K562 (cell line): Measurements from ENCODE around the gene RASSF7. TPM values are rescaled to one million over a fixed set of nuclear protein-coding genes. Genes with fewer than 3 reads are reported as not detected.
A peak's percentile ranks its signal among the peaks of the same experiment; 100 is the strongest.

Experiments
- ATF1 ChIP-seq, 2 experiments: fragments of 450-650 bp in 1 of 2; IDR thresholded peaks; 2 replicates each; pipeline ENCODE4 v1.6.1; 2016; ENCODE audit warnings: missing compliant biosample characterization in 1 of 2, missing genetic modification characterization in 1 of 2
- CBX8 ChIP-seq: fragments of 200-600 bp; sonication (generic); IDR thresholded peaks from 2 replicates; pipeline ENCODE4 v1.6.1; 2012; ENCODE audit warnings: borderline replicate concordance, mixed run types, low read depth, mild to moderate bottlenecking, moderate library complexity, mixed read lengths, low read length, control low read depth, inconsistent platforms; ENCODE audit not compliant: poor library complexity, severe bottlenecking; ENCODE audit errors: extremely low read depth
- E2F5 ChIP-seq: sonication (generic); formaldehyde crosslinking; IDR thresholded peaks from 2 replicates; pipeline ENCODE4 v1.8.0; 2022; ENCODE audit warnings: mild to moderate bottlenecking, missing genetic modification reagents
- IFI16 ChIP-seq: fragments of 250-450 bp; sonication (Bioruptor Pico); IDR thresholded peaks from 2 replicates; pipeline ENCODE4 v2.1.2; 2022; ENCODE audit warnings: mild to moderate bottlenecking, inconsistent platforms
- KAT8 ChIP-seq: fragments of 450-650 bp; IDR thresholded peaks from 2 replicates; pipeline ENCODE4 v1.6.1; 2016; ENCODE audit warnings: low read depth, mild to moderate bottlenecking
- KLF1 ChIP-seq: fragments of 450-650 bp; IDR thresholded peaks from 2 replicates; pipeline ENCODE4 v1.6.1; 2016; ENCODE audit warnings: missing genetic modification characterization, missing compliant biosample characterization
- MAX ChIP-seq: sonication (generic); formaldehyde crosslinking; IDR thresholded peaks from 2 replicates; pipeline ENCODE4 v1.9.0; 2022; ENCODE audit warnings: mild to moderate bottlenecking, missing genetic modification reagents
- PHF21A ChIP-seq: fragments of 450-650 bp; IDR thresholded peaks from 2 replicates; pipeline ENCODE4 v1.6.1; 2017; ENCODE audit warnings: low read depth, borderline replicate concordance
- POLR2AphosphoS2 ChIP-seq: IDR thresholded peaks from 2 replicates; pipeline ENCODE4 v1.6.1; 2012; ENCODE audit warnings: low read length, improper control_type of control experiment
- RBM39 ChIP-seq: fragments of 200-400 bp; formaldehyde crosslinking; optimal IDR thresholded peaks from 2 replicates; pipeline ENCODE3; 2018; ENCODE audit warnings: low read depth, low read length
- SRSF3 ChIP-seq: fragments of 200-400 bp; formaldehyde crosslinking; IDR thresholded peaks from 2 replicates; pipeline ENCODE4 v1.6.1; 2016; ENCODE audit warnings: mild to moderate bottlenecking, low read length, moderate library complexity; ENCODE audit not compliant: insufficient read depth
- SRSF9 ChIP-seq: fragments of 200-400 bp; formaldehyde crosslinking; IDR thresholded peaks from 2 replicates; pipeline ENCODE4 v1.6.1; 2017; ENCODE audit warnings: low read depth, low read length, borderline replicate concordance
- TAF1 ChIP-seq: IDR thresholded peaks from 2 replicates; pipeline ENCODE4 v1.6.1; 2011; ENCODE audit warnings: mild to moderate bottlenecking, low read length, moderate library complexity; ENCODE audit not compliant: insufficient read depth, control insufficient read depth, severe bottlenecking; ENCODE audit errors: extremely low read depth
- TBL1XR1 ChIP-seq, 2 experiments: IDR thresholded peaks; 2 replicates each; pipeline ENCODE4 v1.6.1; 2012; ENCODE audit warnings: improper control_type of control experiment in 2 of 2, low read length in 2 of 2, mild to moderate bottlenecking in 1 of 2
- TBP ChIP-seq: optimal IDR thresholded peaks from 2 replicates; pipeline ENCODE3; 2011; ENCODE audit warnings: low read depth, low read length, improper control_type of control experiment
- ZBTB40 ChIP-seq, 2 experiments: fragments of 450-650 bp in 1 of 2; sonication (generic) in 1 of 2; formaldehyde crosslinking in 1 of 2; IDR thresholded peaks; 2 replicates each; pipeline versions ENCODE4 v1.7.1 to v1.9.0; 2016 to 2022; ENCODE audit warnings: inconsistent platforms in 1 of 2, mild to moderate bottlenecking in 1 of 2, missing genetic modification reagents in 1 of 2
- ZNF408 ChIP-seq: fragments of 250-450 bp; sonication (Bioruptor Pico); IDR thresholded peaks from 2 replicates; pipeline ENCODE4 v1.4.0; 2020; ENCODE audit warnings: low read depth, mild to moderate bottlenecking, moderate library complexity
- polyA plus RNA-seq, 8 experiments: library from polyadenylated mRNA; depleted of rRNA in 4 of 8; stranded (reverse) in 5 of 8; unstranded in 3 of 8; fragments of >200 nt; fragmentation: Nextera tagmentation in 2 of 8; fragmentation: Illumina TruSeq in 1 of 8; extraction: Ambion mirVana in 2 of 8; extraction: Trizol in 1 of 8; gene quantifications; 2 replicates each; pipeline versions ENCODE4 v1.2.1 to v1.2.3, GENCODE V29; 2011 to 2014; ENCODE audit warnings: inconsistent platforms in 1 of 8, missing spikeins in 1 of 8
- total RNA-seq, 7 experiments: library from RNA; depleted of rRNA in 6 of 7; stranded (reverse); fragments of >200 nt in 6 of 7; fragmentation: Illumina TruSeq in 2 of 7; extraction: Trizol in 2 of 7; gene quantifications; 2 replicates each; pipeline versions ENCODE4 v1.2.1 to v1.2.3, GENCODE V29; 2011 to 2021; ENCODE audit warnings: low replicate concordance in 1 of 7

RASSF7 gene
- total and polyA plus RNA-seq, 9 of the 15 experiments (the other 6 are each of a cell fraction or from before 2014, with no cell fraction given): 0.41 to 45.2 (median 18.6) TPM

- TF ChIP-seq ZBTB40 (IDR thresholded peaks at IDR 0.05) (peak; percentile 97), ZBTB40 (CRISPR knock-in tag; IDR thresholded peaks at IDR 0.05) (no peak), MAX (CRISPR knock-in tag) (peak; percentile 41; the same call in 1 of the 2 replicates), TBP (peak; percentile 97), TAF1 (peak; percentile 97), ATF1 (CRISPR knock-in tag; IDR thresholded peaks at IDR 0.05) (no peak), ATF1 (tag; IDR thresholded peaks at IDR 0.05) (peak; percentile 53; the same call in 1 of the 2 replicates), TBL1XR1 (IDR thresholded peaks at IDR 0.05; ENCODE audit: low read length in 2 of 2) (peak in 1 of 2 experiments; percentile 37; a peak in 2 of 4 replicates), ZNF408 (no peak), RBM39 (no peak), E2F5 (CRISPR knock-in tag) (no peak), POLR2AphosphoS2 (no peak), CBX8 (no peak), IFI16 (CRISPR knock-in tag) (no peak), SRSF3 (no peak), SRSF9 (no peak), KLF1 (tag) (no peak; the same call in 1 of the 2 replicates), KAT8 (no peak), PHF21A (no peak)
Measured at GRCh38 chr11:575996-576768, 15.4 kb downstream of the RASSF7 start, which contains the start of gene PHRF1 (continued).
